Ishikawa (cell line): ENCODE measurements around the gene ATXN7.

Source experiments
- CEBPB ChIP-seq: IDR thresholded peaks from 2 replicates; pipeline ENCODE4 v1.6.1; 2012
- CREB1 ChIP-seq: IDR thresholded peaks from 2 replicates; pipeline ENCODE4 v1.6.1; 2012; ENCODE audit warnings: low read depth
- EGR1 ChIP-seq: IDR thresholded peaks from 2 replicates; pipeline ENCODE4 v1.6.1; 2012
- EP300 ChIP-seq: IDR thresholded peaks from 2 replicates; pipeline ENCODE4 v1.6.1; 2012; ENCODE audit warnings: borderline replicate concordance
- FOXM1 ChIP-seq: IDR thresholded peaks from 2 replicates; pipeline ENCODE4 v1.6.1; 2012; ENCODE audit warnings: low read depth, borderline replicate concordance
- NFIC ChIP-seq: IDR thresholded peaks from 2 replicates; pipeline ENCODE4 v1.6.1; 2012
- RAD21 ChIP-seq: IDR thresholded peaks from 2 replicates; pipeline ENCODE4 v1.6.1; 2012; ENCODE audit warnings: low read depth
- TAF1 ChIP-seq: IDR thresholded peaks from 2 replicates; pipeline ENCODE4 v1.6.1; 2012; ENCODE audit warnings: low read depth, mild to moderate bottlenecking
- TCF12 ChIP-seq: IDR thresholded peaks from 2 replicates; pipeline ENCODE4 v1.6.1; 2012; ENCODE audit warnings: low read depth
- TEAD4 ChIP-seq: IDR thresholded peaks from 2 replicates; pipeline ENCODE4 v1.6.1; 2012
- YY1 ChIP-seq: IDR thresholded peaks from 2 replicates; pipeline ENCODE4 v1.6.1; 2012; ENCODE audit warnings: low read depth
- ZBTB7A ChIP-seq: IDR thresholded peaks from 2 replicates; pipeline ENCODE4 v1.6.1; 2012; ENCODE audit warnings: low read depth
- TF ChIP-seq, protein P1 (sequence below): IDR thresholded peaks from 2 replicates; pipeline ENCODE4 v1.6.1; 2012
- TF ChIP-seq, protein P2 (sequence below): IDR thresholded peaks from 2 replicates; pipeline ENCODE4 v1.6.1; 2012
- TF ChIP-seq, protein P3 (sequence below): IDR thresholded peaks from 2 replicates; pipeline ENCODE4 v1.6.1; 2012; ENCODE audit warnings: low read depth, mild to moderate bottlenecking

The ATXN7 gene

DNA sequence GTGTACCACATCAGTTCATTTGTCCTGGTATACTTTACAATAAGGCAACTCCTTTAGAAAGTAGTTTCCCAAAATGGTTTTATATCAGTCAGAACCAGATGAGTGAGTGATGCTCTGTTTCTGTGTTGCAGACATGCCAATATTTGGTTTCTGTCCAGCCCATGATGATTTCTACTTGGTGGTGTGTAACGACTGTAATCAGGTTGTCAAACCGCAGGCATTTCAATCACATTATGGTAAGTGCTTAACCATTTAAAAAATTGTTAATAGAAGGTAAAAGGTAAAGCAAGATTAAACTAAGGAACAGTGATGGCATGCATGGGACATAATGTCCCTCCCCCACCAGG lies 88.6 kb downstream of the ATXN7 start:
- TF ChIP-seq EP300 (no peak), EGR1 (no peak), NFIC (no peak)

DNA sequence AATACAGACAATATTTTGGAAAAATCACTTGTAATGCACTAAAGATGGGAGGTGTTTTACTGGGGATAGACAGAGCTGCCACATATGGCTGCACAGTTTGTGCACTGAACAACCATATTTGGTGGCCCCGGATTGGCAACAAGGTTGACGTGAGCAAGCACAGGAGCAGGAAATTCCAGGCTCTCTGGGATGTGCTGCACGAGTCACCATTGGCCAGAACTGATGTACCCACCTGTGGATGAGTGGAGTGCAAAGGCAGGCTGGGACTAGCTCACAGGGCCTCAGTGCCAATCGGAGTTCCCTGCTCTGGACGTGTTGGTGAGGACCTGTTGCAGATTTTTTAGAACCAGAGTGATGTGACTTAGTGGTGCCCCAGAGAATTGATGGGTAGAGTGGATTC lies 90.5 kb downstream of the ATXN7 start:
- TF ChIP-seq TEAD4: no peak
- TF ChIP-seq, protein P1, sequence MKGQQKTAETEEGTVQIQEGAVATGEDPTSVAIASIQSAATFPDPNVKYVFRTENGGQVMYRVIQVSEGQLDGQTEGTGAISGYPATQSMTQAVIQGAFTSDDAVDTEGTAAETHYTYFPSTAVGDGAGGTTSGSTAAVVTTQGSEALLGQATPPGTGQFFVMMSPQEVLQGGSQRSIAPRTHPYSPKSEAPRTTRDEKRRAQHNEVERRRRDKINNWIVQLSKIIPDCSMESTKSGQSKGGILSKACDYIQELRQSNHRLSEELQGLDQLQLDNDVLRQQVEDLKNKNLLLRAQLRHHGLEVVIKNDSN: no peak
- TF ChIP-seq EP300: no peak
- TF ChIP-seq CREB1: no peak
- TF ChIP-seq TAF1: no peak
- TF ChIP-seq EGR1: no peak
- no peak for TF ChIP-seq CEBPB
- TF ChIP-seq RAD21: no peak
- no peak for TF ChIP-seq NFIC
- TF ChIP-seq FOXM1: no peak
- no peak for TF ChIP-seq ZBTB7A
- no peak for TF ChIP-seq TCF12
- TF ChIP-seq, protein P2, sequence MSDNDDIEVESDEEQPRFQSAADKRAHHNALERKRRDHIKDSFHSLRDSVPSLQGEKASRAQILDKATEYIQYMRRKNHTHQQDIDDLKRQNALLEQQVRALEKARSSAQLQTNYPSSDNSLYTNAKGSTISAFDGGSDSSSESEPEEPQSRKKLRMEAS: no peak
- no peak for TF ChIP-seq YY1

DNA sequence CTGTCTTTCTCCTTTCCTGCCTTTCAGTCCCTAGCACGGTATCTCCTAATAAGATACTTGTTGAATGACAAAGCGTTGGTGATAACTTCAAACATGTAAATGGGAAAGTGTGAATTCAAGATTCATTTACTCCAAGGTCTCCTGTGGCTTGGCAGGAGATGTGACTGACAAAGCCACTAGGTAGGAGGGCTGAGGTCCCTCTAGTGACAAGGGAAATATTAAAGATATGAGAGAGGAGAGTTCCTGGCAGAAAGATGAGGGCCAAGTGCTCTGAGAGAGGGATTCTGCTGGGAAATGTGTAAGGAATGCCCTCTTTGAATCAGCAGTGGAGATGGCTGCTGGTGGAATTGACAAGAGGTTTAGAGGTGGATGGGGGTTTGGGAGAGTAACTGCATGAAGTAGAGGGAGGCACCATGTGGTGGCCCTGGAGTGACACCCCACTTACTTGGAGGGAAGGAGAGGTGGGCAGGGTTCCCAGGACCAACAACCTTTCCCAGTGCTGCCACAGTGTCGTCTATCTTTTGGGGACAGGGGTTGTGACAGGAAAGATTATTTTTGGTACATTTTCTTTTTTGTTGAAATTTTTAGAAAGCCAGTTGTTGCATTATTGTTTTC lies 91.5 kb downstream of the ATXN7 start:
- TF ChIP-seq TEAD4: no peak
- TF ChIP-seq EGR1: no peak
- TF ChIP-seq YY1: no peak
- no peak for TF ChIP-seq NFIC
- TF ChIP-seq TAF1: no peak
- TF ChIP-seq, protein P1: no peak
- TF ChIP-seq FOXM1: no peak
- TF ChIP-seq, protein P2: no peak
- TF ChIP-seq EP300: no peak
- no peak for TF ChIP-seq CEBPB

DNA sequence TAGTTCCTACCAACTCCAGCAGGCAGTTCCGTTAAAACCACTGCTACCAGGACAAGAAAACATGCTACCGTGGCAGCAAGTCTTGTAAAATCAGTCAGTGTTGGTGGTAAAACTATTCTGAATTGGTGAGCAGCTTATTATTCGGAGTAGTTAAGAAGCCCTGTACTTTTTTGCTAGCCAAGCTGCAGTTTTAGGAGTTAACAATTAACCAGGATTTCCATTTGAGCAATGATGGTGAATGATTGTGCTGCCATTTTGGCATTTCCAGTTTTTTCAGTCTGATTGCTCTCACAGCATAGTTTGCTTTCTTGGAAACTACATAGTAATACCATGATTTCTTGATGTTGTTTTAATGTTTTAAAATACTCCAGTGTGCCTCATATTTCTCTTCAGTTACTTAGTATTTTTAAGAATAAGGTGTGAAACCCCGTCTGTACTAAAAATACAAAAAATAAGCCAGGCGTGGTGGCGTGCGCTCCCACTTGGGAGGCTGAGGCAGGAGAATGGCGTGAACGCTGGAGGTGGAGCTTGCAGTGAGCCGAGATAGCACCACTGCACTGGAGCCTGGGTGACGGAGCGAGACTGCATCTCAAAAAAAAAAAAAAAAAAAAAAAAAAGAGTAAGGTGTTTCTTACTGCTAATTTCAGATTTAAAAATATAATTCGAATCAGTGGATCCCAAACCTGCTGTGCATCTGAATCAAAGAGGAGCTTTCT lies 92.3 kb downstream of the ATXN7 start:
- TF ChIP-seq NFIC (no peak), YY1 (no peak), FOXM1 (no peak), EP300 (no peak), CEBPB (no peak), ZBTB7A (no peak), TEAD4 (no peak), RAD21 (no peak), TAF1 (no peak)
- TF ChIP-seq, protein P2: no peak
- TF ChIP-seq, protein P3, sequence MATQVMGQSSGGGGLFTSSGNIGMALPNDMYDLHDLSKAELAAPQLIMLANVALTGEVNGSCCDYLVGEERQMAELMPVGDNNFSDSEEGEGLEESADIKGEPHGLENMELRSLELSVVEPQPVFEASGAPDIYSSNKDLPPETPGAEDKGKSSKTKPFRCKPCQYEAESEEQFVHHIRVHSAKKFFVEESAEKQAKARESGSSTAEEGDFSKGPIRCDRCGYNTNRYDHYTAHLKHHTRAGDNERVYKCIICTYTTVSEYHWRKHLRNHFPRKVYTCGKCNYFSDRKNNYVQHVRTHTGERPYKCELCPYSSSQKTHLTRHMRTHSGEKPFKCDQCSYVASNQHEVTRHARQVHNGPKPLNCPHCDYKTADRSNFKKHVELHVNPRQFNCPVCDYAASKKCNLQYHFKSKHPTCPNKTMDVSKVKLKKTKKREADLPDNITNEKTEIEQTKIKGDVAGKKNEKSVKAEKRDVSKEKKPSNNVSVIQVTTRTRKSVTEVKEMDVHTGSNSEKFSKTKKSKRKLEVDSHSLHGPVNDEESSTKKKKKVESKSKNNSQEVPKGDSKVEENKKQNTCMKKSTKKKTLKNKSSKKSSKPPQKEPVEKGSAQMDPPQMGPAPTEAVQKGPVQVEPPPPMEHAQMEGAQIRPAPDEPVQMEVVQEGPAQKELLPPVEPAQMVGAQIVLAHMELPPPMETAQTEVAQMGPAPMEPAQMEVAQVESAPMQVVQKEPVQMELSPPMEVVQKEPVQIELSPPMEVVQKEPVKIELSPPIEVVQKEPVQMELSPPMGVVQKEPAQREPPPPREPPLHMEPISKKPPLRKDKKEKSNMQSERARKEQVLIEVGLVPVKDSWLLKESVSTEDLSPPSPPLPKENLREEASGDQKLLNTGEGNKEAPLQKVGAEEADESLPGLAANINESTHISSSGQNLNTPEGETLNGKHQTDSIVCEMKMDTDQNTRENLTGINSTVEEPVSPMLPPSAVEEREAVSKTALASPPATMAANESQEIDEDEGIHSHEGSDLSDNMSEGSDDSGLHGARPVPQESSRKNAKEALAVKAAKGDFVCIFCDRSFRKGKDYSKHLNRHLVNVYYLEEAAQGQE: no peak

DNA sequence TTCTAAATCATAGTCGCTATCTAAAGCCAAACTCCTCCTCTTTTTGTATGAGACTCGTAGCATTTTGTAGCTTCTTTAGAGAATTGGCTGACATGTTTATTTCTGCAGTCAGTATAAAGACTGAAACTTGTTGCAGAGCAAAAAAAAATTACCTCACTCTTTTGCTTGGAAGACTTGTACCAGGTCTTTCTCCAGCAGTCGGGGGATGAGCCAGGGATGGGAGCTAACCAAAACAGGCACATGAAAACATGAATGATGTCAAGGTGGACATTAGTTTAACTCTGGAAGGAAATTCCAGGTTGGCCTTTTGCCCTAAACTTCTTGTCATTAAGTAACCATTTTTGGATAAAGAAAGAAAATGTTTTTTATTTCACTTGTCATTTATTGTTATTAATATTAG lies 95.5 kb downstream of the ATXN7 start:
- no peak for TF ChIP-seq CREB1
- no peak for TF ChIP-seq FOXM1
- no peak for TF ChIP-seq ZBTB7A
- TF ChIP-seq TCF12: no peak
- no peak for TF ChIP-seq NFIC
- TF ChIP-seq TEAD4: no peak
- TF ChIP-seq EGR1: no peak
- TF ChIP-seq TAF1: no peak
- TF ChIP-seq, protein P1: no peak
- no peak for TF ChIP-seq RAD21
- no peak for TF ChIP-seq YY1

DNA sequence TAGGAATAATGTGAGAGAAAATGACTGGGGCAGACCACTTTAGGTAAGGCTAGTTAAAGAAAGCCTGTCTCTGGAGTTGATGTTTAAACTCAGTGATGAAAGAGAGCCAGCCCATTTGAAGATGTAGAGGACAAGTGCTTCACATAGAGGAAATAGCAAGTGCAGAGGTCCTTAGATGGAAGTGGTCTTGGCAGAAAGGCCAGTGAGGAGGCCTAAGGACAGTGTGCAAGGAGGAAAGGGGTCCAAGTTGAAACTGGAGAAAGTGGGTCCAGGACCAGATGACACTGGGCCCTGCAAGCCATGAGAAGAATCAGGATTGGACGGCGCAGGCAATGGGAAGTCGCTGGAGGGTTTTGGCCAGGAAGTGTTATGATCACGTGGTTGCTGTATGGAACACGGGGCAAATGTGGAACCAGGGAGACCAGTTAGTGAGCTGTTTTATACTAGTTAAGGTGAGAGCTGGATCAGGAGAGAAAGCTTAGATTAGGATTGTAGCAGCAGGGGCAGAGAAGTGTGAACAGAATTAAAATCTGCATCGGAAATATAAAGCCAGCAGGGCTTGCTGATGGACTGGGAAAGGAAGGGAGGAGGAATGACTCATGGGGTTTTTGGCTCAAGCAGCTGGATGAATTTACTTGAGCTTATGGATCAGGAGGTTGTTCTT lies 96.5 kb downstream of the ATXN7 start:
- TF ChIP-seq ZBTB7A: no peak
- TF ChIP-seq, protein P1: peak; percentile 87
